Adrenal gland (tissue), 5 donors: ENCODE results near the gene IFNA8.

Experiments used
- CTCF ChIP-seq, 6 experiments: fragments of 450-650 bp in 4 of 6; fragments of 200-600 bp in 2 of 6; sonication (generic) in 1 of 6; IDR thresholded peaks; 1 replicate in 5 of 6; 2 replicates in 1 of 6; pipeline versions ENCODE4 v1.5.1 to v1.8.0; 2016 to 2021; ENCODE audit warnings: antibody characterized with exemption in 6 of 6, mild to moderate bottlenecking in 2 of 6, moderate library complexity in 1 of 6
- POLR2A ChIP-seq, 2 donors: fragments of 450-650 bp; IDR thresholded peaks; one replicate each; pipeline ENCODE4 v1.6.1; 2017; ENCODE audit warnings: antibody characterized with exemption in 2 of 2, mild to moderate bottlenecking in 2 of 2, moderate library complexity in 1 of 2
- donor health status: DM: no; HTN: no; CAD: no.

- TF ChIP-seq CTCF (IDR thresholded peaks at IDR 0.05): no peak
- no peak for TF ChIP-seq POLR2A (IDR thresholded peaks at IDR 0.05)
These were observed 41.0 kb upstream of the IFNA8 start, which contains the start of gene IFNA13 for GRCh38 chr9:21367957-21368356.
